Testis (tissue), 2 donors: Measurements from ENCODE around the gene SPG11.

Source experiments
- CTCF ChIP-seq, 3 experiments: fragments of 450-650 bp in 2 of 3; fragments of 200-600 bp in 1 of 3; sonication (generic) in 1 of 3; IDR thresholded peaks; one replicate each; pipeline ENCODE4 v1.5.1; 2016 to 2019; ENCODE audit warnings: antibody characterized with exemption in 3 of 3, mild to moderate bottlenecking in 2 of 3, moderate library complexity in 1 of 3
- POLR2A ChIP-seq: fragments of 450-650 bp; IDR thresholded peaks from one replicate; pipeline ENCODE4 v1.6.1; 2017; ENCODE audit warnings: antibody characterized with exemption, mild to moderate bottlenecking, moderate library complexity

GRCh38 chr15:44516436-44516835, 147.0 kb downstream of the SPG11 start:
- no peak for TF ChIP-seq CTCF (IDR thresholded peaks at IDR 0.05)
- TF ChIP-seq POLR2A, result no peak
